ENCODE measurements around the gene FITM2. TPM values are rescaled to one million over a fixed set of nuclear protein-coding genes. Genes with fewer than 3 reads are reported as not detected.

Gene FITM2, protein sequence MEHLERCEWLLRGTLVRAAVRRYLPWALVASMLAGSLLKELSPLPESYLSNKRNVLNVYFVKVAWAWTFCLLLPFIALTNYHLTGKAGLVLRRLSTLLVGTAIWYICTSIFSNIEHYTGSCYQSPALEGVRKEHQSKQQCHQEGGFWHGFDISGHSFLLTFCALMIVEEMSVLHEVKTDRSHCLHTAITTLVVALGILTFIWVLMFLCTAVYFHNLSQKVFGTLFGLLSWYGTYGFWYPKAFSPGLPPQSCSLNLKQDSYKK
- 3.0 and 3.5 TPM in 2 replicates for total RNA-seq

GRCh38 chr20:44310664-44311639, at the start of gene FITM2:
TSS of gene FITM2 (minus strand) at chr20:44311202. CDS start at chr20:44311148, 54 bp downstream.

GRCh38 chr20:44355498-44356352, 44.7 kb upstream of the FITM2 start, which contains the start of gene HNF4A:
TSS of gene HNF4A (plus strand) at chr20:44355699. CDS start at chr20:44355805, 106 bp downstream.

DNA sequence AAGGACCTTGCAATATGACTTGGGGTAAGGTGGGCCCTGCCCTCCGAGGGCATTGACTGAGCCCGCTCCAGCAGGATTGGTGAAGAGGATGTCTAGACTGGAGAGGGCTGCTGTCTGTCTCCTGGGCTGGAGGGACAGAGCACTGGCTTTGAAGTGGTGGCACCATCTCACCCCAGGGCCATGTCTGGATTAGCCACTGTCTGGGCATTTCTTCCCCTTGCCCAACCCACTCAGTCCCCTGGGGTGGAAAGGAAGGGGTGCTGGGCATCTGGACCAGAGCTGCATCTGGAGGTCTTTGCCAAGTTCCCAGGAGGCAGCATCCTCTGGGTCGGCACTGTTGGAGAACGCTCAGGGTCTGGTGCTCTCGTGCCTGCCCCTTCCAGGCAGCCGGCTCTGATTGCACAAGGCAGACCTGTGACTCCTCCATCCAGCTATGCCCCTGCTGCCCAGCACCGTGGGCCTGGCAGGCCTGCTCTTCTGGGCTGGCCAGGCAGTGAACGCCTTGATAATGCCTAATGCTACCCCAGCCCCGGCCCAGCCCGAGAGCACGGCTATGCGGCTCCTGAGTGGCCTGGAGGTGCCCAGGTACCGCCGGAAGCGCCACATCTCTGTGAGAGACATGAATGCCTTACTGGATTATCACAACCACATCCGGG, 25.9 kb upstream of the FITM2 start, which contains the start of gene R3HDML:
Gene R3HDML, plus strand, starts transcription at position 319 of the 656 bp plus-strand sequence. Its CDS starts 115 bp downstream, at position 434.

Other genes starting within 250 kb of the FITM2 start
- gene JPH2, start 124.0 kb downstream of the FITM2 start, total RNA-seq, result 1.3 and 3.3 TPM in 2 replicates
- gene OSER1, start 100.4 kb downstream of the FITM2 start, total RNA-seq, result 24.4 and 29.1 TPM in 2 replicates
- not detected in 2 replicates for gene GDAP1L1, start 63.9 kb downstream of the FITM2 start, total RNA-seq
- not detected in 2 replicates for gene R3HDML, start 25.8 kb upstream of the FITM2 start, total RNA-seq
- not detected in 2 replicates for gene HNF4A, start 44.5 kb upstream of the FITM2 start, total RNA-seq
- 14.0 and 14.3 TPM in 2 replicates for gene TTPAL, start 164.7 kb upstream of the FITM2 start, total RNA-seq
- gene SERINC3, start 210.9 kb upstream of the FITM2 start, total RNA-seq, result 41.1 and 61.8 TPM in 2 replicates

Data from hair follicular keratinocyte (primary cell).